Right lung (tissue), 10 donors: ENCODE measurements around the gene MRM1. TPM values are rescaled to one million over a fixed set of nuclear protein-coding genes. Genes with fewer than 3 reads are reported as not detected.

ENCODE experiments used
- DNase-seq, 2 donors: peaks; one replicate each; pipeline ENCODE4 v3.0.0-alpha.2; 2013
- long read RNA-seq, 8 donors: transcript quantifications; one replicate each; lab custom pipeline, GENCODE V29; 2026
- polyA plus RNA-seq, 5 donors: library from polyadenylated mRNA; unstranded; fragments of 120-200 nt; gene quantifications; one replicate each; pipeline versions ENCODE4 v1.2.1 to v1.2.3, GENCODE V29; 2013; ENCODE audit warnings: inconsistent platforms in 1 of 5, low replicate concordance in 1 of 5; ENCODE audit not compliant: insufficient read length in 5 of 5, insufficient read depth in 1 of 5

The MRM1 gene
- polyA plus RNA-seq = 1 to 10 TPM; 2.8 to 5.4 (median 4.2) TPM
- long read RNA-seq, donor 1, partial matches to known transcripts = 0 of 2 reads
- long read RNA-seq, donor 1, other reads (novel, unspliced or antisense) = 0 of 2 reads
- long read RNA-seq, donor 2 = 0 reads
- long read RNA-seq, donor 3, partial matches to known transcripts = 0 of 2 reads
- long read RNA-seq, donor 3, other reads (novel, unspliced or antisense) = 0 of 2 reads
- long read RNA-seq, donor 4, partial matches to known transcripts = 0 of 3 reads
- long read RNA-seq, donor 4, other reads (novel, unspliced or antisense) = 0 of 3 reads
- long read RNA-seq, donor 5 = 0 reads
- long read RNA-seq, donor 6, partial matches to known transcripts = 0 of 2 reads
- long read RNA-seq, donor 6, other reads (novel, unspliced or antisense) = 0 of 2 reads
- long read RNA-seq, donor 7, partial matches to known transcripts = 0 of 1 reads
- long read RNA-seq, donor 7, other reads (novel, unspliced or antisense) = 0 of 1 reads
- long read RNA-seq, donor 8 = 0 reads

- peak; percentile 91 for DNase-seq
Measured at GRCh38 chr17:36601303-36602029, at the start of gene MRM1. MRM1 (plus strand) TSS chr17:36601583; CDS start chr17:36601811, 228 bp downstream.

- DNase-seq = no peak
Measured at GRCh38 chr17:36553459-36553858, 47.9 kb upstream of the MRM1 start.

GRCh38 chr17:36566081-36566480, 35.3 kb upstream of the MRM1 start:
- no peak for DNase-seq

GRCh38 chr17:36575028-36575427, 26.4 kb upstream of the MRM1 start:
- no peak for DNase-seq

GRCh38 chr17:36576793-36577192, 24.6 kb upstream of the MRM1 start:
- DNase-seq = no peak

- no peak for DNase-seq
Measured at GRCh38 chr17:36578671-36579070, 22.7 kb upstream of the MRM1 start.

- DNase-seq = no peak
Measured at GRCh38 chr17:36583787-36584186, 17.6 kb upstream of the MRM1 start.

GRCh38 chr17:36586138-36586537, 15.2 kb upstream of the MRM1 start:
- no peak for DNase-seq

GRCh38 chr17:36590082-36590481, 11.3 kb upstream of the MRM1 start:
- DNase-seq = no peak

GRCh38 chr17:36591434-36592315, 9.7 kb upstream of the MRM1 start, which contains the start of gene DHRS11:
DHRS11 (plus strand) TSS chr17:36591879; CDS start chr17:36592010, 131 bp downstream.
- peak; percentile 64 to 68 for DNase-seq

- no peak for DNase-seq
Measured at GRCh38 chr17:36592316-36592715, 9.1 kb upstream of the MRM1 start.

GRCh38 chr17:36592716-36593321, 8.6 kb upstream of the MRM1 start:
- DNase-seq = no peak

- no peak for DNase-seq
Measured at GRCh38 chr17:36593656-36594316, 7.6 kb upstream of the MRM1 start.

GRCh38 chr17:36594626-36595401, 6.6 kb upstream of the MRM1 start:
- DNase-seq = no peak

GRCh38 chr17:36597226-36597625, 4.2 kb upstream of the MRM1 start:
- DNase-seq = no peak

GRCh38 chr17:36597866-36598777, 3.3 kb upstream of the MRM1 start:
- DNase-seq = no peak

- DNase-seq = no peak
Measured at GRCh38 chr17:36598951-36599401, 2.4 kb upstream of the MRM1 start.

GRCh38 chr17:36599546-36600250, 1.7 kb upstream of the MRM1 start:
- no peak for DNase-seq
